GM21528 (cell line): ENCODE results near the gene SEZ6L2.
"Not testable (repeated sequence)": the region's sequence is repeated elsewhere in the genome, so short reads cannot be mapped to it uniquely, and the experiment has no call there.

ENCODE experiments used
- ATAC-seq: cut with Tn5 transposase; IDR thresholded peaks from one replicate; pipeline ENCODE4 v1.9.1; 2021; ENCODE audit warnings: mild to moderate bottlenecking, moderate library complexity; ENCODE audit not compliant: unreplicated experiment, low FRiP score

The SEZ6L2 gene

GRCh38 chr16:29899516-29900101 lies at the start of gene SEZ6L2:
TSS of gene SEZ6L2 (minus strand) at chr16:29899550. CDS start at chr16:29899019, 531 bp downstream.
- ATAC-seq: no peak

GRCh38 chr16:29947897-29948296 lies 48.5 kb upstream of the SEZ6L2 start:
- ATAC-seq: no peak

- no peak for ATAC-seq
Measured at GRCh38 chr16:29943846-29944799, 44.8 kb upstream of the SEZ6L2 start.

- no peak for ATAC-seq
Measured at GRCh38 chr16:29940656-29941055, 41.3 kb upstream of the SEZ6L2 start.

- ATAC-seq: not testable (repeated sequence)
Measured at GRCh38 chr16:29931750-29932149, 32.4 kb upstream of the SEZ6L2 start.

DNA sequence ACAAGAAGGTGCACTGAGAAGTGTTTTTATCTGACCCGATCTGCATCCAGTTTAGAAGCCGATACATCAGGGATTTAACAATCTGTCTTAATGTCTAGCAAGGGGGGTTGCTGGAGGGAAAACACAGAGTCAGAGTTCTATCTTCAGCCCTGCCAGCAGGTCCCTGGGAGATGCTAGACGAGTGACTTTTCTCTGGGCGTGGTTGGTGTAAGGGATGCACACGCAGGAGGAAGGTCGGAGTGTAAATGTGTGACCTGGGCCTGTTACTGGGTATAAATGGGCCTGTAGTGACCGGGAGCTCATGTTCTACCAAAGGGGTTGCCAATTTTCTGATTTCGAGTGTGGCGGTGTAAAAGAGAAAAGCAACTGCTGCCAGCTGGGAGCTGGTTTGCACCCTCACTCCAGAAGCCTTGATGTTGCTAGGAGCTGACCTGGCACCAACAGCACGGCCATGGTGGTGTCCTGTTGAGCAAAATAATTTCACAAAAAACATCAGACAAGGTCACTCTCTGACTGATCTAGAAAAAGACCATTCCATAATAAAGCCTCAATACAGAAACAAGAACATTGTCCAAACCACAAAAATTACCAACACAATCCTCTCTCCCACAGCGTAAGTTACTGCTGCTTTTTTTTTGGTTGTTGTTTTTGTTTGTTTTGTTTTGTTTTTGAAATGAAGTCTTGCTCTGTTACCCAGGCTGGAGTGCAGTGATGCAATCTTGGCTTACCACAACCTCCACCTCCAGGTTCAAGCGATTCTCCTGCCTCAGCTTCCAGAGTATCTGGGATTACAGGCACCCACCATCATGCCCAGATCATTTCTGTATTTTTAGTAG lies 27.9 kb upstream of the SEZ6L2 start:
- no peak for ATAC-seq

DNA sequence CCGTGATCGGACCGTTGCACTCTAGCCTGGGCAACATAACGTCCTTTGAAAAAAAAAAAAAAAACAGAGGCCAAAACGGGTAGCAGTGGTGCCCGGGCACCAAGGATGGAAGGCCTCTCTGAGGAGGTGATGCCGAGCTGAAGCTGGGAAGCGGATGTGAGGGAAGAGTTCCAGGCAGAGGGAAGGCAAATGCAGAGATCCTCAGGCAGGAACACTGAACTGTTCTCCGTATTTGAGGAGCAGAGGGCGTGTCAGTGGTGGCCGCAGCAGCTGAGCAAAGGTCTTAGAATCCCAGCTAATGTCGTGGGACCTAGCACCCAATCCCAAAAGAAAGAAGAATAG lies 27.3 kb upstream of the SEZ6L2 start:
- no peak for ATAC-seq

GRCh38 chr16:29925781-29926710 lies 26.7 kb upstream of the SEZ6L2 start, which contains the start of gene KCTD13:
TSS of gene KCTD13 (minus strand) at chr16:29926226. CDS start at chr16:29926033, 193 bp downstream.
- peak; percentile 77 for ATAC-seq

DNA sequence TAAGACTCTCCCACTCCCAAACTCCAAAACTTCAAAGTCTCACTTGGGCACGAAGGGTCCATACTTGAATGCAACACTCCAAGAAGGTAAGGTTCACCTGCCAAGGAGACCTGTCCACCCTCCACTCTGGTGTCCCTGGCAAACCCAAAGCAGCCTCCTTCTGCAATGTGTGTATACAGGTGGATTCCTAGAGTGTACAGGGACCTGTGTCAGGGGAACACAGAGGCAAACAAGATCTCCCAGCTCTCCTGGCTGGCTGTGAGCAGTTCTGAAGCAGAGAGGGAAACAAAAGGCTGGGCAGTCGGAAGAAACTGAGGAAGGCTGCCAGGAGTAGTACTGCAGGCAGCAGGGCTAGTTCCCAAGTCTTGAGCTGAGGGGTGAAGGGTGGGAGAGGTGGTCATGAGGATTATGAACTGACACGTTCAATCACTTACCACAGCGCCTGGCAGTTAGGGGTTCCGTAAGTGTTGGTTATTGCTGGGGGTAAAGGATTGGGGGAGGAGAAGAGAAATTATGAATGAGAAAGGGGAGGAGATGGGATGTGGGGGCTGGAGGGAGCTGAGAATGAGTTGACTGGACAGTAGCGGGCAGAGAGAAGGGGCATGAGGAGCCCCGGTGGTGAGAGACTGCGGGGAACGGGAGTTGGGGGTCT lies 25.9 kb upstream of the SEZ6L2 start:
- no peak for ATAC-seq

DNA sequence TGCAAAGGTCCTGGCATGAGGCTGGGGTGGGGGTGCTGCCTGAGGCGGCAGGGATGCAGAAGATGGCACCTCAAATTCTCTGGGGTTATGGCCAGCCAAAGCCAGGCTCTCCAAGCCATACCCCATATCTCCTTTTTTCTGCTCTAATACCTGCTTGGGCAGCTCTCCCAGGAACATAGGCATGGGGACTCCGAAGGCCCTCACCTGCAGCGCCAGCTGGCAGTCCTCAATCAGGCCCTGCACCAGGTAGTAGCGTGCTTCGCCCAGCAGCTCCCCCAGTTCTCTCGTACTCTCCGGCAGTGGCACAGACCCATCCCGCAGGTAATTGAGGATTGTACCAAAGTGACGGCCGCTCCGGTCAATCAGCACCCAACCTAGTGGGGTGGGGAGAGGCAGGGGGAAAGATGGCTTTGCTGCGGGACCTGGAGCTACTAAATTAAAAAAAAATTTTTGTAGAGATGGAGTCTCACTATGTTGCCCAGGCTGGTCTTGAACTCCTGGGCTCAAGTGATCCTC lies 23.7 kb upstream of the SEZ6L2 start:
- ATAC-seq: no peak

DNA sequence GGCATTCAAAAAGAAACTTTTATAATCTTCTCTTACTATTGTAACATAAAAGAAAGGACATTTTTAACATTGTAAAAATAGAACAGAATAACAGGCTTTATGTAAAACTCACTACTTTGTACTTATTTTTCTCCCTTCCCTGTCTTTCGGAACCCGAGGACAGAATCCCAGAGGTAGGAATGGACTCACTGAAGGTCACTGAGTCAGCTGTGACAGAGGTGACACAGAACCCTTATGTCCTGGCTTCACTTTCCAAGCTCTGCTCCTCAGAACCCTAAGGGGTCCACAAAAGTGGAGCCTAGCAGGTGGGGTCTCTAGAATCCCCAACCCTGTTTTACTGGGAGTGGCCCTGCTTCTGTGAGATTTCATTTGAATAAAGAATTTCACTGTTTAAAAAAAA lies 23.0 kb upstream of the SEZ6L2 start:
- ATAC-seq: no peak

- ATAC-seq: no peak
Measured at GRCh38 chr16:29921034-29921385, 21.7 kb upstream of the SEZ6L2 start.

DNA sequence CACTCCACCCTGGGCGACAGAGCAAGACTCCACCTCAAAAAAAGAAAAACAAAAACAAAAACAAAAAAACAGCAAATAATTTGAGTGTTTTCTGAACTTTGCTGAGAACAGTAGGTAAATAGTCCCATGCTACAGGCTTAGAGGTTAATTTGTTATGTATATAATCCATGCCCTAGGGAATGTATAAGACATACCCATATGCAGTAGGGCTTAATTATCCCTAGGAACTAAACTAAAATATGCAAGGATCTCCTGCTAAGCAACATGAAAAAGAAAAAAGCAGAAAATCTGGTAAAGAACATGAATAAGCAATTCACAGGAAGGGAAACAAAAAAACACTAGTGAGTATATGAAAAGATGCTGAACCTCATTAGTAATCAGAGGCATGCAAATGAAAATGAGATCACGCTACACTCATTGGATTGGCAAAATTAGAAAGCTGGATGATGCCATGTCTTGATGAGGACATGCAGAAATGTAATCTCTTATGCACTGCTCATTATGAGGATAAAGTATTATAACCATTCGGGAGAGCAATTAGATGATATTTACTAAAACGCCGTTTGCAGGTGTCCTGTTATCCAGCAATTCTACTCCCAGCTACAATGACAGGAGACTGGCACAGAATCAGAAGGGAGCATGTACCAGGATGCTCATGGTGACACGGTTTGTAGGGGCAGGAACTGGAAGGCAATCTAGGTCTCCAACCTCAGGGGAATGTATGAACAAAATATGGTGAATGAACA lies 21.1 kb upstream of the SEZ6L2 start:
- ATAC-seq: no peak

- no peak for ATAC-seq
Measured at GRCh38 chr16:29916979-29917378, 17.6 kb upstream of the SEZ6L2 start.

DNA sequence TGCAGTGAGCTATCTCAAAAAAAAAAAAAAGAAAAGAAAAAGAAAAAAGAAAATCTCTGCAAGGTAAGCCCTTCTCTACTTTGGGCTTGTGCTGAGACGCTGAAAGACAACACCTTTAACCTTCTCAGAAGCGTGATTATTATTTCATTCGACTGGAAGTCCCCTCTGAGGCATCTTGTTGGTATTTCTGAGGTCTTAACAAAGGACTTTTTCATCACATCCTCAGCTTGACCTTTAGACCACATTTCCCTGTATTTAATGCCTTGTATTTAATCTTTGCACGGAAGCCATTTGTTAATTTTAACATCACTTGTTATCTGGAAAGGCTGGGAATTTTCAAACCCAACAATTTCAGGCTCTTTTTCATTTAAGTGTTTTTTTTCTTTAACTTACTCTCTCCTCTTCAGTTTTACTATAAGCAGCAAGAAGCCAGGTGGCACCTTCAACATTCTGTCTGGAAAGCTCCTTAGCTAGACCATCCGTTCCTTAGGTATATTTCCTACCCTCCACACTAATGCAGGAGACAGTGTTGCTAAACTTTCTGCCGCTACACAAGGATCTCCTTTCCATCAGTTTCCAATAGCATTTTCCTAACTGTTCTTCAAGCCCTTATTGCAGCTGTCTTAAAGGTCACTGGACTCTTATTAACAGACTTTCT lies 16.4 kb upstream of the SEZ6L2 start:
- no peak for ATAC-seq

- ATAC-seq: no peak
Measured at GRCh38 chr16:29913514-29913913, 14.2 kb upstream of the SEZ6L2 start.

DNA sequence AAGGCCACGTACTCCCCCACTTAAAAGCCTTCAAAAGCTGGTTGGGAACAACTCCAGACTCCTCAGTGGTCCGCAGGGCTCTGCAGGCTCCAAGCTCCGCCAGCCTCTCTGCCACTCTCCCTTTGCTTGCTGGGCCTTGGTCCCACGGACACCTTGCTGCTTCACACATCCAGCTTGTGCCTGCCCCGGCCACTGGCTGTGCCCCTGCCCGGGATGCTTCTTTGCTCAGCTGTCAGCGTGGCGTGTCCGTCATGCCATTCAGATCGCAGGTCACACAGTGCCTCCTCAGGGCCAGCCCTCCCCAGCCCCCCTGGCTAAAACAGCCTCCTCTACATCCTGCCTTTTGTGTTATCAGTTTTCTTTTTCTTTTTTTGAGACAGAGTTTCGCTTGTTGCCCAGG lies 12.7 kb upstream of the SEZ6L2 start:
- no peak for ATAC-seq

GRCh38 chr16:29911676-29912010 lies 12.3 kb upstream of the SEZ6L2 start:
- no peak for ATAC-seq
